Activated CD8-positive, alpha-beta memory T cell treated with anti-CD3 and anti-CD28 coated beads, Interleukin-2, amount 50 U/mL, for 1 hour (primary cell): ENCODE results near the gene HOXA3.

ENCODE experiments used
- DNase-seq: peaks from one replicate; pipeline ENCODE4 v3.0.0-alpha.2; 2020; ENCODE audit errors: extremely low read depth

Gene HOXA3

DNA sequence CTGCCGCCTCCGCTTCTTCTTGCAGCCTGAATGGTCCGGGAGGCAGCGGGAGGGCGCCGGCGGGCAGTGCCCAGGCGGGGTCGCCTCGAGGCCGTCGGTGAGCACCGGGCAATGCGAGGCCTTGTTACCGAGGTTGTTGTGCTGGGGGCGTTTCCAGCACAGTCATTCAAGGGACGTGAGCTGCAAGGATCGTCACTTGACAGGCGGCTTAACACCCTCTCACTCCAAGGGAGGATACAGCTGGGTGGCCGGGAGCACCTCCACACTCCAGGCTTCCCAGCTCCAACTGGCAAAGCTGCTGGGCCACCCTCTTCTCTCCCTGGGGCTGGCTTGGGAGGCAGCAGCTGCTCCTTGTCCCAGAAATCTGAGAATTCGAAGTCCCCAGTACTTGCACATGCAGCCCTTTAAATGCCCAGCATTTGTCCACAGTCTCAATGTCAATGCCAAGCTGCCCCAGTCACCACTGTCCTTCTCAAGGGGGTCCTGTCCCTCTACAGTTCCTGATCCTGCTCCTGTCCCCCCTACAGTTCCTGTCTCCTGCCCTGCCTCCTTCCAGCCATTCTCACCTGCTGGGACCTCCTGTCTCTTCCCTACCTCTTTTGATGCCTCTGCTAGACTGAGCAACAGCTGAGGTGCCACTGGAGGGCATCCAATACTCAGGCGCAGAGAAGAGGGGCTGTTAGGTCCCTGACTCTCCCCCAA, 37.1 kb upstream of the HOXA3 start:
- no peak for DNase-seq

DNA sequence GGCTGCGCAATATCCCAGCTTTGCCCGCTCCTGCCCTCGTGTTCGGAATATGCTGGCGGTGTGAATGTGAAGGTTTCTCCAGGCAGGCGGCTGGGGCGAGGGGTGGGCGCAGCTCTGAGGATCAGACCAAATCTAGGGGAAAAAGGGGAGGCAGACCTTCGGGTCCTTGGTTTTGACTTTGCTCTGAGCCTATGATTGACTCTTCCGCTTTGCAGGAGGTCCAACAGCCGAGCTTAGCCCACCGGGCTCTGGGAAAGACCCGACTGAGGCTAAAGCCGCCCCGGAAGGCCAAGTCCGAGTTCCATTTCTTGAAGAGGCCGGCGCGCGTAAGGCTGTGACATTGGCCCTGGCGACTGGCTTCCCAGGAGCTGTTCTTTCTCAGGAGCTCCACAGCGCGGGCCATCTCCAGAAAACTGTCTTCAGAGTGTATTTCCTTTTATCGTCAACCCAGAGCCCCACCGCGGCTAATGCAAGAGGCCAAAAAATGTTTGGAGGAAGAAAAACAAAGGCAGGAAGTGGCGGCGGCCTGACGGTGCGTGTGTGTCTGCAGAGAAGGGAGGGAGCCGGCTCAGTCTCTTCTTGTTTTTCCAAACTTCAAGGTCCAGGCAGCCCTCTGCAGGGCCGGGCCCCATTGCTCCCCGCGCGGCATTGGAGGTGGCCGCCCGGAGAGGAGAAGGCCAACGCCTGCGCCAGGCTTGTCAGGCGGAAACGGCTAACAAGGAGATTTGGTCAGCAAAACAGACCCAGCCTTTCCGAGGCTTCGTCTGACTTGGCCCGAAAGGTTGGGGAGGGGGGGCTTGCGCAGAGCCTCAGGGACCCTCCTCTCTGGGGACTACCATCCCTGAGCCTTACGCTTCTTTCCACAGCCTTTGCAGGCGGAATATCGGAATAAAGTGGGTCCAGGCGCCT, 36.3 kb upstream of the HOXA3 start:
- DNase-seq: no peak

DNA sequence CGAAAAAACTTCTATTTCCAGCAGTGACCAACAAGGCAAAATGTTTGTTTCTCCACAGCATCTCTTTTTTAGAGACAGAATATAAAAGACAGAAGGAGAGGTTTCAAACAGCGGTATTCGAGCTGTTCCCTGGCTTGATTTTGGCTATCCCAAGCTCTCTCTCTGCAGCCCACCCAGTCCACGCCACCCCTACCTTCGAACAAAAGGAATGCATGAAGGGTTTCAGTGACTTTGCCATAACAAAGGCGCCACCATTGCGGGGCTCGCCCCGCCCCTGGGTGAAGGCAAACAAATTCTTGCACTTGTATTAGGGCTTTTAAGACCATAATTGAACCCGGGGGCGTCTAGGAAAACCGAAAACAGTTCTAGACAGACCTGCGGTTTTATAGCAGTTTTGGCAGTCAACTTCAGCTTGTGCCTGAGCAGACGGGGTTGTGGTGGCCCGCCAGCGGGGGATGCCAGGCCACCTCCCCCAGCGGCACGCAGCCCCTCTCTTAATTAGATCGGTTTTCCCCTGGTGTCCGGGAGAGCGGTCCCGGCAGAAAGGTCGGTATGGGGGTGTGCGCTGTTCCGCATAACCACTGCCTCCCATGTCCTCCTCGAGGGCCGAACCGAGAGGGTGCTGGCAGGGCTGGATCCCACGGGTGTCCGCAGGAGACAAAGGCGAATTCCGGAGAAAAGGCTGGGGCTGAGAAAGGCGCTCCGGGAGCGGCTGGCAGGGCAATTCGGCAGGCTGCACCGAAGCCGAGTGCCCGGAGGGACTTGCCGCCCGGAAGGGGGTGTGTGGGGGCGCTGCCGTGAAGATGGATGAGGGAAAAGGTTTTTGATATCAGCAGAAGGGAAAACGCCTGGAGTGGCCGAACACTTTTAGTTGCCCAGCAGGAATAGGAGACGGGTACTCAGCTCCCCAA, 35.3 kb upstream of the HOXA3 start:
- no peak for DNase-seq

GRCh38 chr7:27186668-27187474, 34.5 kb upstream of the HOXA3 start:
- no peak for DNase-seq

GRCh38 chr7:27185854-27186667, 33.7 kb upstream of the HOXA3 start:
- no peak for DNase-seq

DNA sequence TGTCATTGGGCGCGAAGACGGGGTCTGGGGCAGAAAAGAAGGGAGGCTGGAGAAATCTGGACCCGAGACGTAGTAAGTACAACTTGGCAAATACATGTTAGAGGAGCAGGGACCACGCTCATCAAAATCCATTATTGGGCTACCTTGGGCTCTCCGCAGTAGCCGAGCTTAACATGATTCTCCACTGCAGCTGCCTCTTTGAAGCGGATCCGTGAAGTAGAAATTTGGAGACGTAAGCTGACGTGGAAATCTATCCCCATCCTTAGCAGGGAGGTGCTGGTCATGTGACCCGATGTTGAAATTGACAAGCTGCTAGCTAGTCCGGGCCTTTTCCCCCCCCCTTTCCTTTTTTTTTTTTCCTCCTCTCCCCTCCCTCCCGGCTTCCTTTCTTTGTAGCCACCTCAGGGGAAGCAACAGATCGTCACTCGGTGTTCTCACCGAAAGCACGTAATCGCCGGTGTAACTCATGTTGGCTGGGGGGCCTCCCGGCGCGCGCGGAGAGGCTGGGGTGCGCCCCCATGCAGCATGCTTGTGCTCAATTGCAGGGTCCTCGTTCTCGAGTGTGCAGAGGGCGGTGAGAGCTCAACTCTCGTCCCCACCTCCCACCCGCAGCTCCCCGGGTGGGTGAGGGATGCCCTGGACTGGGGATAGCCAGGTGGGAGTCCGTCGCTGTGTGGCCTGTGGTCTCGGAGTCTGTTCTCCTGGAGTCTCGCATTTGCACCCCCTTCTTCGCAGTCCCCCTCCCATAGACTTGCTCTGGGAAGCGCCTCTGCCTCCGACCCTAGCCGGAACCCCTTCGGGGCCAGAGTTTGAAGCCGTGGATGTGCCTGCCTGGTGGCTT, 32.9 kb upstream of the HOXA3 start, which contains the start of gene HOXA11:
TSS of gene HOXA11 (minus strand) at position 220 of the 841 bp plus-strand sequence. CDS start at position 132, 88 bp downstream.
- DNase-seq: no peak

DNA sequence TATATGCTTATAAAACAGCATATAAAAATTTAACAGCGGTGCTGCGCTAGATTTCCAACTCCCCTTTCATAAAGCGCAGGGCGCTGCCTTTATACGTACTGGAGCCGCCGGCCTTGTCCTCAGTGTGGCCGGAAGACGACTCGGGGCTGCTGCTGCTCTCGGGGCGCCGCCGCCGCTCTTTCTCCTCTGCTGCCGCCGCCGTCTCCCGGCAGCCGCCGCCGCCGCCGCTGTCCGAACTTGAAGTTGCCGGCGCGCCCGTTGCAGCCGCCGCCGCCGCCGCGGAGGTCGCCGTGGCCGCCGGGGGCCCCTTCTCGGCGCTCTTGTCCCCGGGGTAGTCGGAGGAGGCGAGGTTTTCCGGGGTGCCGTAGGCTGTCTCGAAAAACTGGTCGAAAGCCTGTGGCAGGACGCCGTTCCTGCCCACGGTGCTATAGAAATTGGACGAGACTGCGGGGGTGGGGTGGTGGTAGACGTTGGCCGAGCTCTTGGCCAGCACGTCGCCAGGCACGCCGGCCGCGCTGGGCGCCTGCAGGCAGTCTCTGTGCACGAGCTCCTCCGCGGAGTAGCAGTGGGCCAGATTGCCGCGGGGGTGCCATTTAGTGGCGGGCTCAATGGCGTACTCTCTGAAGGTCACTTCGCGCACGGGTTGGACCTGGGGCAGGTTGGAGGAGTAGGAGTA, 32.1 kb upstream of the HOXA3 start:
- DNase-seq: no peak

DNA sequence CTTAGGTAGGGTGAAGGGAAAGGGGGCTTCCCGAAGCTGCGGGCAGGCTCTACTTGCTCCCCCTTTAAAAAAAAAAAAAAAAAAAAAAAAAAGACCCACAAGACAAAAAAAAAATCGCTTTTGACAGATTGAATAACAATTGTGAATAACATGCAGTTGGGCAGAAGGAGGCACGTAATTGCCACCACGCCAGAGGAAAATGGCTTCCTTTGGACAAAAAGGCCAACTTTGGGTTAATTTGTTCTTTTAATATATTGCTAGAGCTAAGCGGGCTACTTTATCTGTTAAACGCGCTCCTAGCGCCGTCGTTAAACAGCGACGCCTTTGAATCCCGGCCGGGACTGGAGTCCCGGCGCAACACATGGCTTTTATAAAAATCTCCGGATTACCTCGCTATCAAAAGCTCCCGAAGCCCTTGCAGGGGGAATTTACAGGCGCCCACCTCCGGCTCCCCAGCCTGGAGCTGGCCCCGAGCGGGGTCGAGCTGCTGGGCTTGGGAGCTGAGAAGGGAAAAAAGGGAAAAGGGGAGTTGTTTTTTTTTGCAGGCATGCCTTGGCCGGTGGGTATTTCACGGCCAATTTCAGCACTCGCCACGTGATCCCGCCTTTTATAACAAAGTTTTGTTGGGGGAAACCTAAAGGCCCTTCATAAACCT, 31.4 kb upstream of the HOXA3 start:
- DNase-seq: no peak

DNA sequence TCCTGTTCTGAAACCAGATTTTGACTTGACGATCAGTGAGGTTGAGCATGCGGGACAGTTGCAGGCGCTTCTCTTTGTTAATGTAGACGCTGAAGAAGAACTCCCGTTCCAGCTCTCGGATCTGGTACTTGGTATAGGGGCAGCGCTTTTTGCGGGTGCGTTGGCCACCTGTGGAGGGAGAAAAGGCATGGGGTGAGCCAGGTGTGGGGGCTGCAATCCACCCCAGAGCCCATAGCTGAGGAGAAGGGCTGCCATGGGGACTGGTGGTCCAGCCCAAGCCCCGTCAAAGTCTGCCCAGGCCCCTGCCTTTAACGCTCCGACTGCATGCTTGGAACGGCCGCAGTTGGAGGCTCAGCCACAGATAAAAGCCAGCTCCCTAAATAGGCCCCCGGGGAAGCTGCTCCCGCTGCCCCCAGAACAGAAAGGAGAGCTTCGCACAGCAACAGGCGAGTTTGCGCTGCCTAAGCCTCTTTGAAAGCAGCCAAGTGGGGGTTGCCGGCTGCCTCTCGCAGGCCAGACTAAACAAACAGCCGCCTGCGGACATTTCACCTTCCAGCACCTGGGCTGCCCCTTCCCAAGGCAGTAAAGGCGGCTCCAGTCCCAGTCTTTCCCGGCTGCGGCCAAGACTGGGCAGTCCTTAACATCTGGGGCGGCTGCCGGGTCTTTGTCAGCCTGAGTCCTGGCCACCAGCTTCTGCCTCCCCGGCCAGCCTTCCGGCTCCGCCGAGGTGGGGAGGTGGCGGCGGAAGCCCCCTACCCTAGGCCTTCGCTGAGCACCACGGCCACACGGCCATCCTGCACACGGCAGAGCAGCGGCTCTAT, 30.7 kb upstream of the HOXA3 start:
- no peak for DNase-seq

DNA sequence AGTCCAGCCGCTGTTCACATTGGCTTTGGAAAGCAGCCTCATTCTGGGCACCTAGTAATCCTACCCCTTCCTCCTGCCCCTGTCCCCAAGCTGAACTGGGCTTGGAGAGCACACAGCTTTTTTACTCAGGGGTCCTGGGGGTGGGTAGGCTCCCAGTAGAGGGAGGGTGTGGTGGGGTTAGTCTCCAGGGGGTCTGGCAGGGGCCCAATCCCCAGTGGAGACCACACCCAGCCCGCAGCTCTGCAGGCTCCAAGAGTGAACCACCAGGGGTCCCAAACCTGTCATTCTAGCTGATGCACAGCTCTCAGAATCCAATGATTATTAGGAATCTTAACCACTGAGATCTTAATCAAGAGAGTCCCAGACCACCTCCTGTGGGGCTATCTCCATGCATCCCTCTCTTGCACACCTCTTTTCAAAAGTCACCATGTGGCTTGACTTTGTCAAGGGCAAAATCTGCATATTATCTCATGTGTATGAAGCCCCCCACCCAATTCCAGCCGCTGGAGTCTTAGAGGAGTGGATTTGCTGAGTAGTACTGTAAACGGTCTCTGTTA, 30.0 kb upstream of the HOXA3 start:
- no peak for DNase-seq

- DNase-seq: no peak
These were observed 29.5 kb upstream of the HOXA3 start for GRCh38 chr7:27181795-27182275.

- no peak for DNase-seq
These were observed 28.3 kb upstream of the HOXA3 start for GRCh38 chr7:27180431-27181420.

DNA sequence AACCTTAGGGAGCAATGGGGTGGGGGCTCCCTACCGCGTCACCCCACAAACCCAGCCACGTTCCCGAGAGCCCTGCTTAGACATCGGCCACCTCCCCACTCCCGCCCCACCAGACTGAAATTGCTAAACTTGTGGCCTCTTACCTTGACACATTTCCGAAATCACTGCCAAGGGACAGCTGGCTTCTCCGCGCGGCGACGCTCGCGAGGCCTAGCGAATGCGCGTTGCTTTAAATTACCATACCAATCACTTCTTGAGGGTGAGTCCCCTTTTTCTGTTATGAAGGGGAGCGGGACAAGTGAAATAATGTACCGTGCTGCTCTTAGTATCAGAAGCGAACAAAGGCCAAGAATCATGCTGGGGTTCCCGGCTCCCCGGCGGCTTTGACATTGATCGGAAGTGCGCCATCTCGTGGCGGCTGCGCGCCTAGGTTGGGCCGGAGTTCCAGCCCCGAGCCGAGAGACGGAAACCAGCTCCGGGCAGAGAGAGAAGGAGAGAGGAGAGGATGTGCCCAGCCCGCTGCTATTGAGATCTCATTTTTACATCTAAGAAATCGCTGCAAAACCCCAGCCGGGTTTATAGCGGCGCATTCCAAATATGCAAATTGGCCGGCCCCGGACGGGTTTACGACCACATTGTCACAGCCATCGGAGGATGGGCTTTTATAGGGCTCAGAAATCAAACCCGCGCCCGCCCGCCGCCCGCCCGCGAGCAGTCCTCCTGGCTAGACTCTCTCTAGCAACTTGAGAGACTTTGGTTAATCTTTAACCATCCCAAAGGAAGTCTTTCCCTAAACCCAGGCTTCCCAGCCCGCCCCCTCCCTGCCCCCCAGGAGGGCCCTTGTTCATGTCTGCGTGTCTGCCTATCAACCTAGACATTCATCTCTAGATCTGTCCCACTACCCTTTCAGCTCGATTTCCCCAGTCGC, 27.4 kb upstream of the HOXA3 start:
- DNase-seq: no peak

- no peak for DNase-seq
These were observed 26.6 kb upstream of the HOXA3 start for GRCh38 chr7:27179030-27179429.
